Stomach (tissue), 4 donors: ENCODE measurements around the gene KCNAB1.

Experiments used
- POLR2A ChIP-seq, 4 donors: fragments of 450-650 bp; IDR thresholded peaks; one replicate each; pipeline ENCODE4 v1.6.1; 2016; ENCODE audit warnings: antibody characterized with exemption in 4 of 4, control low read depth in 2 of 4, mild to moderate bottlenecking in 1 of 4, moderate library complexity in 1 of 4
- TF ChIP-seq, protein P1 (sequence below), 7 experiments: fragments of 450-650 bp in 4 of 7; fragments of 200-600 bp in 3 of 7; sonication (generic) in 3 of 7; IDR thresholded peaks; one replicate each; pipeline ENCODE4 v1.5.1; 2016 to 2019; ENCODE audit warnings: antibody characterized with exemption in 7 of 7, control low read depth in 2 of 7, mild to moderate bottlenecking in 1 of 7

DNA sequence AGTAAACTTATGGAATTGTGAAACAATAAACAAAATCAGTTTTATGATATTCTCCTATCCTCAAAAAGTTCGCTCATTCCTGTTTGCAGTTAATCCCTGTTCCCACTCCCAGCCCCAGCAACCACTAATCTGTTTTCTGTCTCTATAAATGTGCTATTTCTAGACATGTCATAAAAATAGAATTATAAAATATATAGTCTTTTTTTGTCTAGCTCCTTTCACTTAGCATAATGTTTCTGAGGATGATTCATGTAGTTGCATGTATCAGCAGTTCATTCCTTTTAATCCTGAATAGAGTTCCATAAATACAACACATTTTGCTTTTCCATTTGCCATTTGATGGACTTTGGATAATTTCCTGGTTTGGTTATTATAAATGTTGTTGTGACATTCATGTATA is 140.0 kb downstream of the KCNAB1 start:
- TF ChIP-seq, protein P1, sequence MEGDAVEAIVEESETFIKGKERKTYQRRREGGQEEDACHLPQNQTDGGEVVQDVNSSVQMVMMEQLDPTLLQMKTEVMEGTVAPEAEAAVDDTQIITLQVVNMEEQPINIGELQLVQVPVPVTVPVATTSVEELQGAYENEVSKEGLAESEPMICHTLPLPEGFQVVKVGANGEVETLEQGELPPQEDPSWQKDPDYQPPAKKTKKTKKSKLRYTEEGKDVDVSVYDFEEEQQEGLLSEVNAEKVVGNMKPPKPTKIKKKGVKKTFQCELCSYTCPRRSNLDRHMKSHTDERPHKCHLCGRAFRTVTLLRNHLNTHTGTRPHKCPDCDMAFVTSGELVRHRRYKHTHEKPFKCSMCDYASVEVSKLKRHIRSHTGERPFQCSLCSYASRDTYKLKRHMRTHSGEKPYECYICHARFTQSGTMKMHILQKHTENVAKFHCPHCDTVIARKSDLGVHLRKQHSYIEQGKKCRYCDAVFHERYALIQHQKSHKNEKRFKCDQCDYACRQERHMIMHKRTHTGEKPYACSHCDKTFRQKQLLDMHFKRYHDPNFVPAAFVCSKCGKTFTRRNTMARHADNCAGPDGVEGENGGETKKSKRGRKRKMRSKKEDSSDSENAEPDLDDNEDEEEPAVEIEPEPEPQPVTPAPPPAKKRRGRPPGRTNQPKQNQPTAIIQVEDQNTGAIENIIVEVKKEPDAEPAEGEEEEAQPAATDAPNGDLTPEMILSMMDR (IDR thresholded peaks at IDR 0.05), result no peak
- no peak for TF ChIP-seq POLR2A (IDR thresholded peaks at IDR 0.05)
